GM21447 (cell line): ENCODE results near the gene TCEAL6.
"Not testable (repeated sequence)": the region's sequence is repeated elsewhere in the genome, so short reads cannot be mapped to it uniquely, and the experiment has no call there.

ENCODE experiments used
- ATAC-seq: cut with Tn5 transposase; IDR thresholded peaks from one replicate; pipeline ENCODE4 v1.9.1; 2021; ENCODE audit not compliant: unreplicated experiment

TCEAL6 gene

DNA sequence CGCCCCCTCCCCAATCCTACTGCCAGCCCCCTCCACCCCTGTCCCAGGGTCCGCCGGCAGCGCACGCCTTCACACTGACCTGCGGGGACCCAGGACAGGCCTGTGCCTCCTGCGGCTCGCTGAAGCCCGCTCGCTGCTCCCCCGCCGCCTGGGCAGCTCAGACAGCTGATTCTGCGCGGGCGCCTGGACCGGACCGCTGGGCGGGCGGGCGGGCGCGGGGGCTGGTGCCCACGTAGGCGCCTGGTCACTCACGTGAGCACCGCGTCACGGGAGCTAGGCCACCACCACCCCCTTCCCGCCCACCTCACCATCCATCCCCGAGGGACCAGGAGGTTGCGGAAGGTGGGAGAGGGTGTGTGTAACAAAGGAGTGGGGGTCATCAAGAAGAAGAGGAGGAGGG is at the start of gene TCEAL6:
Gene TCEAL6, minus strand, starts transcription at position 208 of the 400 bp plus-strand sequence.
- not testable (repeated sequence) for ATAC-seq

DNA sequence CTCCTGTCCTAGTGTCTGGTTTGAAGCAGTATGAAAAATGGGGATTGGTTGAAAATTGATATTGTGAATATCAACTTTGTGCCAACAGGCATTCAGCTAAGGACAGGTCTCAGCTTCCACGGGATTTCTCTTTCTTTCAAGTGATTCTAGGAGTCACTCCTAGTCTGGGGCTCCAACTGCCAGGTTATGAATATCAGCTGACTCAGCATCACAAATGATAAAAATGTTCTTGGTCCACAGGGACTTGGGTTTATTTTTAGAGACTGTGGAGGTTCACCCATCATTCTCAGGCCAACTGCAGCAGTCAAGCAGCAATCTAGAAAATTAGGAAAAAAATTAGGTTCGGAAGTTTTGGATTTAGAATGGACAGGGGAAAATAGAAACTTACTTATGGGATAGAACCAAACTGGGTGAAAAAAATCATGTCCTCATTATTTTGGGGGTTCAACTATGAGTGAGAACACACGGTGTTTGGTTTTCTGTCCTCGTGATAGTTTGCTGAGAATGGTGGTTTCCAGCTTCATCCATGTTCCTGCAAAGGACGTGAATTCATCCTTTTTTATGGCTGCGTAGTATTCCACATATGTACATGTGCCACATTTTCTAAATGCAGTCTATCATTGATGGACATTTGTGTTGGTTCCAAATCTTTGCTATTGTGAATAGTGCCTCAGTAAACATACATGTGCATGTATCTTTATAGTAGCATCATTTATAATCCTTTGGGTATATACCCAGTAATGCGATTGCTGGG is 43.9 kb upstream of the TCEAL6 start:
- no peak for ATAC-seq

DNA sequence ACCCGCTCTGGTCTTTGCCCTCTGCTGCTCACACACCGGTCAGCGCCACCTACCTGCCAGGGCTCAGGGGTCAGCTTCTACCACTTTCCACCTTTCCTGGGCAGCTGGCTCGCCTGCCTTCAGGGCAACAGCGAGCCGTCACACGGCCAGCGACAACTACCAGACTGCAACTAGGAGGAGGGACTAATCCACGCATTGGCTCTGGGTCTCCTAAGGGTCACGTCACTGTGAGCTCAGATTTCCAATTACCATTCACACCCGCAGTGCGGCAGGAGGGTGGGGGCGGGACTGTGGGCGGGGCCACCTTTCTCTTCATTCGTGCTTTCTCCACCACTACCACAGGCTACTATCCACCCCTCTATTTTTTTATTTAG is 13.5 kb upstream of the TCEAL6 start, which contains the start of gene BEX5:
Gene BEX5, minus strand, starts transcription at position 172 of the 374 bp plus-strand sequence. CDS start 1,712 bp downstream, outside the sequence.
- ATAC-seq: peak; percentile 89

GRCh38 chrX:102154900-102155805 is 12.9 kb upstream of the TCEAL6 start:
- peak; percentile 33 for ATAC-seq

- ATAC-seq: no peak
These were observed 12.1 kb upstream of the TCEAL6 start for GRCh38 chrX:102154218-102154860.

GRCh38 chrX:102141631-102142030 is 650 bp downstream of the TCEAL6 start:
- not testable (repeated sequence) for ATAC-seq

- not testable (repeated sequence) for ATAC-seq
These were observed 1.4 kb downstream of the TCEAL6 start for GRCh38 chrX:102140876-102141275.

DNA sequence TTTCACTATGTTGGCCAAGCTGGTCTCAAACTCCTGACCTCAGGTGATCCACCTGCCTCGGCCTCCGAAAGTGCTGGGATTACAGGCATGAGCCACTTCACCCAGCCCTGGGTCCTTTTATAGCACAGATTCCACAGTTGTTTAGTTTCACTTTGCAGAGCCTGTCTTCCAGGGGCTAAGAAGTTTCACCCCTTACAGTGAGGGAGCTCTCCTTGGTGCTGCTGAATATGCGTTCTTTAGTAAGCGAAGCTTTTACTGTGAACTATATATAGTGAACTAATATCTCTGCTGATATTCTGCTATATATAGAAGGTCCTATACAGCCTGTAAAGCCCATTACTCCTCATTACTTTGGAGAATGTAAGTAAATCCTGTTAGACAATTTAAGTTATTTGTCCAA is 4.2 kb downstream of the TCEAL6 start:
- no peak for ATAC-seq

DNA sequence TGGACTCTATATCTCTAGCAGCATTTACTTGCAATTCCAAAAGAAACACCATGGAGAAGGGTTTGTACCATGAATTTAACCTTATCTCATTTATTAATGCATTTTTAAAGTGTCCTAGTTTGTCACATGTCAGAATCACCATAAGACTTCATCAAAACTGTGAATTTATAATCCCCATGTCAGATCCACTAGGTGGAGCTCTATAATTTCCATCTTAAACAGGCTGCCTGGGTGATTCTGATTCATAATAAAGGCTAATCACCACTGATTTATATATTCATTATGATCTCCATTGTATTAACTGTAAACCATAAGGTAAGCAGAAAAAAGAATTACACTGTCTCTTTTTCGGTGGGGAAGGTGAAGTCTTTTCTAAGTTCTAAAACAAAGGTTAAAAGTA is 12.8 kb downstream of the TCEAL6 start:
- no peak for ATAC-seq

DNA sequence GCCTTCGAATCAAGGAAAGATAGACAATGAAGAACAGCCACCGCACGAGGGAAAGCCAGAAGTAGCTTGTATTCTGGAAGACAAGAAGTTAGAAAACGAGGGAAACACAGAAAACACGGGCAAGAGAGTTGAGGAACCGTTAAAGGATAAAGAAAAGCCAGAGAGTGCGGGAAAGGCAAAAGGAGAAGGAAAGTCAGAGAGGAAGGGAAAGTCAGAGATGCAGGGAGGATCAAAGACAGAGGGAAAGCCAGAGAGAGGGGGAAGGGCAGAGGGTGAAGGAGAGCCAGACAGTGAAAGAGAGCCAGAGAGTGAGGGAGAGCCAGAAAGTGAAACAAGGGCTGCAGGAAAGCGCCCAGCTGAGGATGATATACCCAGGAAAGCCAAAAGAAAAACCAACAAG is 15.4 kb downstream of the TCEAL6 start:
- ATAC-seq: no peak

GRCh38 chrX:102126080-102126818 is 16.0 kb downstream of the TCEAL6 start:
- ATAC-seq: not testable (repeated sequence)

DNA sequence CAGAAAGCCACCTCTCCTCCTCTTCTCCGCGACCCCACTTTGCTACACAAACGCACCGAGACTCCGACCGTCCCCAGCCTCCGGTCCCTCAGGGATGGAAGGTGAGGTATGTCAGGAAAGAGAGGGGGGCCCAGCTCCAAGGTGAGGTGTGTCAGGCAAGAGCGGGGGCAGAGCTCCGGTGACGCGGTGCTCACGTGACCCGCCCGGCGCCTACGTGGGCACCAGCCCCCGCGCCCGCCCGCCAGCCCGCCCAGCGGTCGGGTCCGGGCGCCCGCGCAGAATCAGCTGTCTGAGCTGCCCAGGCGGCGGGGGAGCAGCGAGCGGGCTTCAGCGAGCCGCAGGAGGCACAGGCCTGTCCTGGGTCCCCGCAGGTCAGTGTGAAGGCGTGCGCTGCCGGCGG is 16.8 kb downstream of the TCEAL6 start, which contains the start of gene TCEAL2:
Gene TCEAL2, plus strand, starts transcription at position 244 of the 400 bp plus-strand sequence. CDS start 1,152 bp downstream, outside the sequence.
- not testable (repeated sequence) for ATAC-seq

GRCh38 chrX:102125014-102125413 is 17.3 kb downstream of the TCEAL6 start:
- ATAC-seq: not testable (repeated sequence)

GRCh38 chrX:102115748-102116147 is 26.5 kb downstream of the TCEAL6 start:
- no peak for ATAC-seq

GRCh38 chrX:102113367-102113766 is 28.9 kb downstream of the TCEAL6 start:
- ATAC-seq: no peak
